Measurements from ENCODE around the gene FOXO6.

Gene FOXO6

DNA sequence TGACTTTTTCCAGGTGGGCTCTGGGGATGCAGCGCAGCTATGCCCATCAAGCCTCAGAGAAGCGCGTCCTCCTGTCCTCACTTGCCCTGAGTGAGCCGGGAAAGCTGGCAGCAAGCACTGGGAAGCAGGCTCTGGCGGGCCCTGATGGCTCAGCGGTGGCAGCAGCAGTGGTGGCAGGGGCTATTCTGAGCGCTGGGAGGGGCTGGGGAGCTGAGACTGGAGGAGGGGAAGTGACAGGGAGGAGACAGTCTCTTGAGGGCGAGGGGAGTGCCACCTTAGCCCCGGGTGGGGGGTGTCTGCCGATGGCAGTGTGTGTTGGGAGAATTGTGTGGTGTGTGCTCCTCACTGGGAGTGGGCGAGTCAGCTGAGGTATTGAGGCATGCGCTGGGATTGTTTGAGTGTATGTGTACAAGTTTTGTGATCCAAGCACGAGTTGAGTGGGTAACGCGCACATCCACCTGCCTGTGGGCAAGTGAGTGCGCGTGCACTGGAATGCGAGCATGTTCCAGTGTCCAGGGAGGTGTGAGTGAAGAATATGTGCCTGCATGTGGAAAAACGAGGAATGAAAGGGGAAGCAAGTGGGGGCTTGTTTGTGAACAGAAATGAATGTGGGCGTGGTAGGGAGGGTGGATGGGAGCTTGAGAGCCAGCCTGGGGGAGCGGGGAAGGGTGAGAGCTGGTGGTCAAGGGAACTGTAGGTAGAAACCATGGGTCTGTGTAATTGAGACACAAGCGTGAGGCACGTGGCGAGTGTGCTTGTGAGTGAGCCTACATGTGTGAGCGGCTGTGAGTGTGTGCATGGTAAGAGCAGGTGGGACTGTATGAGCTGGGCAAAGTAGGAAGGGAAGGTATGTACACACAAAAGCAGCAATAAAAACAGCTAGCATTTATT is 2.9 kb upstream of the FOXO6 start:
- Histone ChIP-seq H3K27me3 (ENCODE audit: low read depth, low read length) (no peaks in the 10 kb centered on the region), H3K4me1 (ENCODE audit: low read length) (peaks cover 7% of the 10 kb centered on the region), H3K4me2 (ENCODE audit: low read length) (no peak overlapping the region), H3K36me3 (replicated peaks; ENCODE audit: low read depth, low read length) (no peaks in the 10 kb centered on the region), H4K20me1 (ENCODE audit: insufficient read depth, low read length) (no peaks in the 10 kb centered on the region), H2AFZ (ENCODE audit: low read depth, low read length) (no peak overlapping the region), H3K4me3 (ENCODE audit: low read length) (no peak overlapping the region), H3K27ac (ENCODE audit: low read length) (no peak overlapping the region), H3K79me2 (ENCODE audit: low read length) (no peaks in the 10 kb centered on the region), H3K9ac (ENCODE audit: low read length) (no peak overlapping the region), H3K9me3 (ENCODE audit: insufficient read depth, low read length) (no peaks in the 10 kb centered on the region)
- TF ChIP-seq, protein P1, sequence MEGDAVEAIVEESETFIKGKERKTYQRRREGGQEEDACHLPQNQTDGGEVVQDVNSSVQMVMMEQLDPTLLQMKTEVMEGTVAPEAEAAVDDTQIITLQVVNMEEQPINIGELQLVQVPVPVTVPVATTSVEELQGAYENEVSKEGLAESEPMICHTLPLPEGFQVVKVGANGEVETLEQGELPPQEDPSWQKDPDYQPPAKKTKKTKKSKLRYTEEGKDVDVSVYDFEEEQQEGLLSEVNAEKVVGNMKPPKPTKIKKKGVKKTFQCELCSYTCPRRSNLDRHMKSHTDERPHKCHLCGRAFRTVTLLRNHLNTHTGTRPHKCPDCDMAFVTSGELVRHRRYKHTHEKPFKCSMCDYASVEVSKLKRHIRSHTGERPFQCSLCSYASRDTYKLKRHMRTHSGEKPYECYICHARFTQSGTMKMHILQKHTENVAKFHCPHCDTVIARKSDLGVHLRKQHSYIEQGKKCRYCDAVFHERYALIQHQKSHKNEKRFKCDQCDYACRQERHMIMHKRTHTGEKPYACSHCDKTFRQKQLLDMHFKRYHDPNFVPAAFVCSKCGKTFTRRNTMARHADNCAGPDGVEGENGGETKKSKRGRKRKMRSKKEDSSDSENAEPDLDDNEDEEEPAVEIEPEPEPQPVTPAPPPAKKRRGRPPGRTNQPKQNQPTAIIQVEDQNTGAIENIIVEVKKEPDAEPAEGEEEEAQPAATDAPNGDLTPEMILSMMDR (IDR thresholded peaks at IDR 0.05; ENCODE audit: low read depth, low read length) = no peak
- TF ChIP-seq EZH2phosphoT487 (IDR thresholded peaks at IDR 0.05; ENCODE audit: low read depth) = no peak

DNA sequence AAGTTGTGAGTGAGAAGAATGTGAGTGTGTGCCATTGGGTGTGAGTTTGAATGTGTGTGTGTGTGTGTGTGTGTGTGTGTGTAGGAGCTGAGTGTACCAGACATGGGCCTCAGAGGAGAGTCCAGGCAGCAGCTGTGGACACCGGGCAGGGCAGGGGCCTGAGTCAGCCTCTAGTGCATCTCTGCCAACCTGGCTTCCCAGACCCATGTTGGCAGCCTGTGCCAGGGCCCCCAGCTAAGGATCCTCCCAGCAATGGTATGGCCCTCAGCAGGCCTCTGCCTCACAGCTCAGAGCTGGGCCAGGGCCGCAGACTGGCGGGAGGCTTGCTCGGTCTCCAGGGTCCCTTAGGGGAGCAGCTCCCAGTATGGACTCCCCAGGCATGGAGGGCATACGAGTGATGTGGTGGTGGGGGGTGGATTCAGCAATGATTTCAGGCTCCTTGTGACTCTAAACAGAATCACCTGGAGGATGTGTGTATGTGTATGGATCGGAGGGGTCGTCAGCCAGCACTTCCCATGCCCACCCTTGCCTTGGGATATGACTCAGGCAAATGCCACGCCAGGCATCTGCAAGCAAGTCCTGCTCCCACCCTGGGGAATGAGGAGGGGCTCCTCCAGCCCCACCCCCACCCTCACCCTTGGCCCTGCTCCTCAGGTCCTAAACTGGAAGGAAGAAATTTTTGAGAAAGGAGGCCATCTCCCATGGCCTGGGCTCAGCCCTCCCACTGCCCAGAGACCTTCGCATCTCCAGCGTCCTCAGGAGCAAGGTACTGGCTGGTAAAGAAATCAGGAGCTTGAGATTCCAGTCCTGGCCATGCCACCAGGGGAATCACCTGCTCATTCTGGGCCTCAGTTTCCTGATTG is 1.8 kb upstream of the FOXO6 start:
- Histone ChIP-seq H3K4me2 (ENCODE audit: low read length) (no peak overlapping the region), H3K79me2 (ENCODE audit: low read length) (no peaks in the 10 kb centered on the region), H3K27ac (ENCODE audit: low read length) (no peak overlapping the region), H3K36me3 (replicated peaks; ENCODE audit: low read depth, low read length) (no peaks in the 10 kb centered on the region), H3K4me3 (ENCODE audit: low read length) (no peak overlapping the region), H3K4me1 (ENCODE audit: low read length) (peaks cover 12% of the 10 kb centered on the region), H3K9me3 (ENCODE audit: insufficient read depth, low read length) (no peaks in the 10 kb centered on the region), H4K20me1 (ENCODE audit: insufficient read depth, low read length) (no peaks in the 10 kb centered on the region), H3K9ac (ENCODE audit: low read length) (no peak overlapping the region), H3K27me3 (ENCODE audit: low read depth, low read length) (no peaks in the 10 kb centered on the region), H2AFZ (ENCODE audit: low read depth, low read length) (no peak overlapping the region)
- TF ChIP-seq EZH2phosphoT487 (IDR thresholded peaks at IDR 0.05; ENCODE audit: low read depth) = no peak
- TF ChIP-seq, protein P1 (IDR thresholded peaks at IDR 0.05; ENCODE audit: low read depth, low read length) = no peak

DNA sequence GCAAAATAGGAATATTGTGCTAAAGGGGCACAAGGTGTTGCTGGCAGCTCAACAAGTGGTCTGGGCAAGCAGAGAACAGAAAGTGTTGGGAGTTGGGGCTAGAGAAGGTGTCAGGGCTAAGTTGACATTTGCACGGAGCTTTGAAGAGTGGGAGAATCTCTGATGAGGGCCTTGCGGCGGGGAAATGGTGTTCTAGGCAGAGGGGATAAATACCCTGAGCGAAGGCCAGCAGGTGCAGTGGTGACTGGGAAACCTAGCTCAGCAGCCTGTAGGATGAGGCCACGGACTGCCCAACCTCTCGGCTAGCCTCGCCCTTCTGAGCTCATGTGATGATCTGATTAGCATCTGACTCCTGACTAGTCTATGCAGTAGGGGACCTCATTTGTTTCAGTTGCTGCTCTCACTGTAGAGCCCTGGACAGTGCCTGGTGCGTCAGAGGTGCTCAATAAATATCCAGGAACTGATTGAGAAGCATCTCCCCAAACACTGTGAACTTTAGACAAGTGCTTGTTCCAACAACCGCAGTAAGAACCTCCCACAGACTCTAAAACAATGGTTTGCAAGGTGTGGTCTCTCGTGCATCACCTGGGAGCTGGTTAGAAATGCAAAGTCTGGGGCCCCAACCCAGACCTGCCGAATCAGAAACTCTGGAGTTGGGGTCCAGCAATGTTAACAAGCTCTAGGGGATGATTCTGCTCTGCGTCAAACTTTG is 1.0 kb upstream of the FOXO6 start:
- Histone ChIP-seq H3K27me3 (ENCODE audit: low read depth, low read length) (no peaks in the 10 kb centered on the region), H3K4me2 (ENCODE audit: low read length) (peak overlapping the region; percentile 71), H3K79me2 (ENCODE audit: low read length) (no peaks in the 10 kb centered on the region), H3K4me1 (ENCODE audit: low read length) (peaks cover 12% of the 10 kb centered on the region), H3K36me3 (replicated peaks; ENCODE audit: low read depth, low read length) (no peaks in the 10 kb centered on the region), H2AFZ (ENCODE audit: low read depth, low read length) (no peak overlapping the region), H3K9ac (ENCODE audit: low read length) (no peak overlapping the region; the same call in 1 of the 2 replicates), H4K20me1 (ENCODE audit: insufficient read depth, low read length) (no peaks in the 10 kb centered on the region), H3K27ac (ENCODE audit: low read length) (no peak overlapping the region), H3K4me3 (ENCODE audit: low read length) (peak overlapping the region; percentile 74), H3K9me3 (ENCODE audit: insufficient read depth, low read length) (no peaks in the 10 kb centered on the region)
- TF ChIP-seq EZH2phosphoT487 (IDR thresholded peaks at IDR 0.05; ENCODE audit: low read depth) = no peak
- TF ChIP-seq, protein P1 (IDR thresholded peaks at IDR 0.05; ENCODE audit: low read depth, low read length) = no peak
